Liver (tissue), 9 donors: ENCODE results near the gene SGK1. TPM values are rescaled to one million over a fixed set of nuclear protein-coding genes. Genes with fewer than 3 reads are reported as not detected.

Experiments used
- DNase-seq: peaks from one replicate; pipeline ENCODE4 v3.0.0-alpha.2; 2017; ENCODE audit warnings: low spot score
- H3K27ac ChIP-seq, 2 donors: one replicate each; pipeline ENCODE4 v1.7.0; 2013; ENCODE audit warnings: inconsistent platforms in 2 of 2, low read length in 2 of 2, control low read depth in 1 of 2, low read depth in 1 of 2, mild to moderate bottlenecking in 1 of 2
- H3K27me3 ChIP-seq, 4 donors: one replicate each; pipeline versions ENCODE4 v1.6.1 to v1.7.0; 2013; ENCODE audit warnings: low read length in 3 of 4, inconsistent platforms in 1 of 4, mild to moderate bottlenecking in 1 of 4, moderate library complexity in 1 of 4; ENCODE audit not compliant: control insufficient read depth in 4 of 4, insufficient read depth in 4 of 4
- H3K36me3 ChIP-seq, 4 donors: one replicate each; pipeline versions ENCODE4 v1.6.1 to v1.7.0; 2013; ENCODE audit warnings: low read length in 3 of 4, mild to moderate bottlenecking in 3 of 4, low read depth in 1 of 4, moderate library complexity in 1 of 4; ENCODE audit not compliant: control insufficient read depth in 4 of 4, insufficient read depth in 3 of 4
- H3K4me1 ChIP-seq, 4 donors: one replicate each; pipeline versions ENCODE4 v1.6.1 to v1.7.0; 2013; ENCODE audit warnings: low read length in 3 of 4, mild to moderate bottlenecking in 3 of 4, moderate library complexity in 1 of 4; ENCODE audit not compliant: control insufficient read depth in 4 of 4, insufficient read depth in 4 of 4
- H3K4me3 ChIP-seq, 3 donors: one replicate each; pipeline versions ENCODE4 v1.6.1 to v1.7.0; 2013; ENCODE audit warnings: low read length in 3 of 3, control low read depth in 1 of 3, low read depth in 1 of 3, mild to moderate bottlenecking in 1 of 3
- H3K9ac ChIP-seq, 2 donors: one replicate each; pipeline ENCODE4 v1.7.0; 2013; ENCODE audit warnings: low read length in 2 of 2, mild to moderate bottlenecking in 2 of 2, moderate library complexity in 2 of 2, control low read depth in 1 of 2, low read depth in 1 of 2
- H3K9me3 ChIP-seq, 4 donors: one replicate each; pipeline versions ENCODE4 v1.6.1 to v1.7.0; 2013; ENCODE audit warnings: low read length in 3 of 4; ENCODE audit not compliant: control insufficient read depth in 4 of 4
- EGR1 ChIP-seq, 2 donors: IDR thresholded peaks; 2 replicates each; pipeline ENCODE4 v1.6.1; 2016 to 2018; ENCODE audit warnings: antibody characterized with exemption in 2 of 2, low read depth in 2 of 2
- FOXA2 ChIP-seq: IDR thresholded peaks from 2 replicates; pipeline ENCODE4 v1.6.1; 2016; ENCODE audit warnings: antibody characterized with exemption
- HNF4G ChIP-seq: IDR thresholded peaks from 2 replicates; pipeline ENCODE4 v1.6.1; 2016; ENCODE audit warnings: antibody characterized with exemption
- JUND ChIP-seq, 2 donors: IDR thresholded peaks; 2 replicates each; pipeline ENCODE4 v1.6.1; 2016; ENCODE audit warnings: antibody characterized with exemption in 2 of 2
- NR2F2 ChIP-seq: IDR thresholded peaks from 2 replicates; pipeline ENCODE4 v1.6.1; 2016; ENCODE audit warnings: antibody characterized with exemption
- RXRA ChIP-seq, 2 donors: IDR thresholded peaks; 2 replicates each; pipeline ENCODE4 v1.6.1; 2017 to 2018; ENCODE audit warnings: antibody characterized with exemption in 2 of 2, mild to moderate bottlenecking in 1 of 2
- SP1 ChIP-seq: IDR thresholded peaks from 2 replicates; pipeline ENCODE4 v1.6.1; 2018; ENCODE audit warnings: antibody characterized with exemption, mild to moderate bottlenecking
- YY1 ChIP-seq: IDR thresholded peaks from 2 replicates; pipeline ENCODE4 v1.6.1; 2016; ENCODE audit warnings: antibody characterized with exemption, mild to moderate bottlenecking
- WGBS: extraction: QIAGEN DNeasy Blood & Tissue Kit; methylation state at CpG from one replicate; pipeline ENCODE4 v1.1.7; 2013; 5-methylcytosine and 5-hydroxymethylcytosine counted together
- polyA plus RNA-seq, 2 donors: library from polyadenylated mRNA; stranded (reverse) in 1 of 2; unstranded in 1 of 2; fragments of 200-250 nt in 1 of 2; fragments of >200 nt in 1 of 2; fragmentation: Nextera tagmentation in 1 of 2; extraction: Ambion mirVana in 1 of 2; gene quantifications; one replicate each; pipeline versions ENCODE4 v1.2.1 to v1.2.3, GENCODE V29; 2013 to 2015
- total RNA-seq, 2 donors: library from RNA; depleted of rRNA; stranded (reverse); fragments of >200 nt; gene quantifications; one replicate each; pipeline ENCODE4 v1.2.3, GENCODE V29; 2014
- TF ChIP-seq, protein P1 (sequence below): IDR thresholded peaks from 2 replicates; pipeline ENCODE4 v1.6.1; 2016; ENCODE audit warnings: antibody characterized with exemption
- TF ChIP-seq, protein P2 (sequence below): IDR thresholded peaks from 2 replicates; pipeline ENCODE4 v1.6.1; 2016; ENCODE audit warnings: antibody characterized with exemption, mild to moderate bottlenecking
- TF ChIP-seq, protein P3 (sequence below): fragments of 150-350 bp; IDR thresholded peaks from 2 replicates; pipeline ENCODE4 v1.5.1; 2017; ENCODE audit warnings: improper control_type of control experiment, low read depth, low read length; ENCODE audit not compliant: missing input control
- TF ChIP-seq, protein P4 (sequence below): IDR thresholded peaks from 2 replicates; pipeline ENCODE4 v1.6.1; 2016; ENCODE audit warnings: antibody characterized with exemption
- donor health status: healthy.
- donor health status: healthy.
- donor health status: healthy.
- donor health status: healthy.
- donor health status: healthy.

The SGK1 gene
- total and polyA plus RNA-seq, 4 donors: 28.0 to 113 (median 35.4) TPM

DNA sequence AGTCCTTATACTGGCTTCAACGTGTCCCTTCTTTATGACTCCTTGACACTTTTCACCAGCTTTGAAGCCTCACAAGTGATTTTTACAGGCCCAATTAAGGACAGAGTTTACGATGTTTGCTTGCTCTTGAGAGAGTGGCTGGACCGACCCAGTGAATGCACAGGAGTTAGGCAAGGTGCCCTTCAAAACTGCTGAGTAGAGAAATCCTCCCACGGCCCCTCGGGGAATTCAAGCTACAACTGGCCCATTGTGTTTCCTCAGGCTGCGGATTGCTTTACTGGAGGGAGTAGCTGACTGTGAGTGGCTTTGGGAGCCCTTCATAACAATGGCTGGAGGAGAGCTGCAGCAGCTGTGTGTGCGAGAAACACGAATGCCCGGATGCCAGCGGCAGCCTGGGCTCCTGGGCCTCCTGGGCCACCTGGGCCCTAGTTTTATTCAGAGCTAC, 50.0 kb downstream of the SGK1 start:
- no peak overlapping the region for H3K27ac ChIP-seq
- 87% methylated on average over 10 of the region's 10 CpGs for WGBS
- no peaks in the 10 kb centered on the region for H3K36me3 ChIP-seq
- H3K9ac ChIP-seq: no peak overlapping the region
- no peak for TF ChIP-seq NR2F2
- TF ChIP-seq, protein P1, sequence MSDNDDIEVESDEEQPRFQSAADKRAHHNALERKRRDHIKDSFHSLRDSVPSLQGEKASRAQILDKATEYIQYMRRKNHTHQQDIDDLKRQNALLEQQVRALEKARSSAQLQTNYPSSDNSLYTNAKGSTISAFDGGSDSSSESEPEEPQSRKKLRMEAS: no peak
- TF ChIP-seq, protein P2, sequence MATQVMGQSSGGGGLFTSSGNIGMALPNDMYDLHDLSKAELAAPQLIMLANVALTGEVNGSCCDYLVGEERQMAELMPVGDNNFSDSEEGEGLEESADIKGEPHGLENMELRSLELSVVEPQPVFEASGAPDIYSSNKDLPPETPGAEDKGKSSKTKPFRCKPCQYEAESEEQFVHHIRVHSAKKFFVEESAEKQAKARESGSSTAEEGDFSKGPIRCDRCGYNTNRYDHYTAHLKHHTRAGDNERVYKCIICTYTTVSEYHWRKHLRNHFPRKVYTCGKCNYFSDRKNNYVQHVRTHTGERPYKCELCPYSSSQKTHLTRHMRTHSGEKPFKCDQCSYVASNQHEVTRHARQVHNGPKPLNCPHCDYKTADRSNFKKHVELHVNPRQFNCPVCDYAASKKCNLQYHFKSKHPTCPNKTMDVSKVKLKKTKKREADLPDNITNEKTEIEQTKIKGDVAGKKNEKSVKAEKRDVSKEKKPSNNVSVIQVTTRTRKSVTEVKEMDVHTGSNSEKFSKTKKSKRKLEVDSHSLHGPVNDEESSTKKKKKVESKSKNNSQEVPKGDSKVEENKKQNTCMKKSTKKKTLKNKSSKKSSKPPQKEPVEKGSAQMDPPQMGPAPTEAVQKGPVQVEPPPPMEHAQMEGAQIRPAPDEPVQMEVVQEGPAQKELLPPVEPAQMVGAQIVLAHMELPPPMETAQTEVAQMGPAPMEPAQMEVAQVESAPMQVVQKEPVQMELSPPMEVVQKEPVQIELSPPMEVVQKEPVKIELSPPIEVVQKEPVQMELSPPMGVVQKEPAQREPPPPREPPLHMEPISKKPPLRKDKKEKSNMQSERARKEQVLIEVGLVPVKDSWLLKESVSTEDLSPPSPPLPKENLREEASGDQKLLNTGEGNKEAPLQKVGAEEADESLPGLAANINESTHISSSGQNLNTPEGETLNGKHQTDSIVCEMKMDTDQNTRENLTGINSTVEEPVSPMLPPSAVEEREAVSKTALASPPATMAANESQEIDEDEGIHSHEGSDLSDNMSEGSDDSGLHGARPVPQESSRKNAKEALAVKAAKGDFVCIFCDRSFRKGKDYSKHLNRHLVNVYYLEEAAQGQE: no peak
- TF ChIP-seq, protein P3, sequence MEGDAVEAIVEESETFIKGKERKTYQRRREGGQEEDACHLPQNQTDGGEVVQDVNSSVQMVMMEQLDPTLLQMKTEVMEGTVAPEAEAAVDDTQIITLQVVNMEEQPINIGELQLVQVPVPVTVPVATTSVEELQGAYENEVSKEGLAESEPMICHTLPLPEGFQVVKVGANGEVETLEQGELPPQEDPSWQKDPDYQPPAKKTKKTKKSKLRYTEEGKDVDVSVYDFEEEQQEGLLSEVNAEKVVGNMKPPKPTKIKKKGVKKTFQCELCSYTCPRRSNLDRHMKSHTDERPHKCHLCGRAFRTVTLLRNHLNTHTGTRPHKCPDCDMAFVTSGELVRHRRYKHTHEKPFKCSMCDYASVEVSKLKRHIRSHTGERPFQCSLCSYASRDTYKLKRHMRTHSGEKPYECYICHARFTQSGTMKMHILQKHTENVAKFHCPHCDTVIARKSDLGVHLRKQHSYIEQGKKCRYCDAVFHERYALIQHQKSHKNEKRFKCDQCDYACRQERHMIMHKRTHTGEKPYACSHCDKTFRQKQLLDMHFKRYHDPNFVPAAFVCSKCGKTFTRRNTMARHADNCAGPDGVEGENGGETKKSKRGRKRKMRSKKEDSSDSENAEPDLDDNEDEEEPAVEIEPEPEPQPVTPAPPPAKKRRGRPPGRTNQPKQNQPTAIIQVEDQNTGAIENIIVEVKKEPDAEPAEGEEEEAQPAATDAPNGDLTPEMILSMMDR: no peak
- no peak for TF ChIP-seq JUND (IDR thresholded peaks at IDR 0.05)
- TF ChIP-seq HNF4G: no peak
- no peak for TF ChIP-seq SP1
- no peak for TF ChIP-seq FOXA2
- no peak for TF ChIP-seq EGR1 (IDR thresholded peaks at IDR 0.05; ENCODE audit: low read depth in 2 of 2)
- H3K4me3 ChIP-seq: no peak overlapping the region
- DNase-seq: no peak
- no peaks in the 10 kb centered on the region for H3K4me1 ChIP-seq
- H3K9me3 ChIP-seq: no peaks in the 10 kb centered on the region
- H3K27me3 ChIP-seq: no peaks in the 10 kb centered on the region

DNA sequence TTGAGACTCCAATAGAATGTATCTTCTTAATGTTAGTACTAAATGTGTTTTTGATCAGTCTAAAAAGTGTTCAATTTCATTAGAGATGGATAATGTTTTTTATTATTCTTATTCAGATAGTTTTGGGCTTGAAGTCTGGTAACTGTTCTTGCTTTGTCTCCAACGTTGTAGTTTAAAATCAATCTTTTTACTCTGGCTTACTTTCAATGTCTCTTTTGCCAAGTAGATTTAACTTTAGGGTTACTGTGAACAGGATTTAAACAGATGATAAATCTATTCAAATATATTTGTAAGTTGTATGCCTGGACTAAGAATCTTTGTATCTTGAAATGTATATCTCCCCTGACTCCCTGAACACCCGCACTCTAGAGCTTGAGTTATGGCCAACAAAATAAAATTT, 51.1 kb downstream of the SGK1 start:
- DNase-seq: no peak
- no peaks in the 10 kb centered on the region for H3K27me3 ChIP-seq
- WGBS: 66% methylated on average over 2 of the region's 2 CpGs

More for the DNA sequence above, 51.1 kb downstream of the SGK1 start:
- TF ChIP-seq, protein P3: no peak
- TF ChIP-seq EGR1 (IDR thresholded peaks at IDR 0.05; ENCODE audit: low read depth in 2 of 2) (no peak), JUND (IDR thresholded peaks at IDR 0.05) (no peak), YY1 (no peak), RXRA (IDR thresholded peaks at IDR 0.05) (no peak)
- TF ChIP-seq, protein P4, sequence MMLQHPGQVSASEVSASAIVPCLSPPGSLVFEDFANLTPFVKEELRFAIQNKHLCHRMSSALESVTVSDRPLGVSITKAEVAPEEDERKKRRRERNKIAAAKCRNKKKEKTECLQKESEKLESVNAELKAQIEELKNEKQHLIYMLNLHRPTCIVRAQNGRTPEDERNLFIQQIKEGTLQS: no peak
- Histone ChIP-seq H3K9ac (no peak overlapping the region), H3K27ac (no peak overlapping the region), H3K36me3 (no peaks in the 10 kb centered on the region), H3K4me1 (no peaks in the 10 kb centered on the region), H3K4me3 (no peak overlapping the region), H3K9me3 (no peaks in the 10 kb centered on the region)
